IMR-90 (cell line): ENCODE data around the gene GOLPH3L. TPM values are rescaled to one million over a fixed set of nuclear protein-coding genes. Genes with fewer than 3 reads are reported as not detected.
"Not testable (repeated sequence)": the region's sequence is repeated elsewhere in the genome, so short reads cannot be mapped to it uniquely, and the experiment has no call there.

Experiments
- ATAC-seq: fragments of 200-7000 bp; cut with Tn5 transposase; 2 replicates; pipeline ENCODE4 v1.9.1; 2020; ENCODE audit warnings: low read depth, mild to moderate bottlenecking, moderate library complexity
- BruUV-seq: library from RNA; stranded (reverse); fragments of 400-500 nt; replicated peaks from 2 replicates; lab custom pipeline; 2021; lab: Mats Ljungman, UMichigan
- CTCF ChIA-PET: fragments of 300-600 bp; formaldehyde crosslinking; extraction: SDS; loops from one replicate; lab custom pipeline; 2021; ENCODE audit warnings: antibody characterized with exemption; lab: Yijun Ruan, JAX
- POLR2A ChIA-PET: fragments of 300-600 bp; sonication (Branson Sonifier 250); formaldehyde crosslinking; loops from one replicate; lab custom pipeline; 2022; ENCODE audit warnings: antibody characterized with exemption; ENCODE audit not compliant: unreplicated experiment; lab: Charles Lee
- DNase-seq: peaks from one replicate; pipeline ENCODE4 v3.0.0; 2013
- H2AFZ ChIP-seq: replicated peaks from 2 replicates; pipeline ENCODE3; 2013; ENCODE audit warnings: low read length, mild to moderate bottlenecking; ENCODE audit not compliant: poor library complexity
- H2AK5ac ChIP-seq: 2 replicates; pipeline ENCODE4 v1.6.1; 2013; ENCODE audit warnings: low read depth, low read length, inconsistent platforms
- H2AK9ac ChIP-seq: replicated peaks from 2 replicates; pipeline ENCODE3; 2013; ENCODE audit warnings: mild to moderate bottlenecking, low read depth, low read length, moderate library complexity; ENCODE audit not compliant: poor library complexity
- H2BK120ac ChIP-seq: 2 replicates; pipeline ENCODE4 v1.6.1; 2013; ENCODE audit warnings: low read depth, low read length, inconsistent platforms
- H2BK15ac ChIP-seq: 3 replicates; pipeline ENCODE4 v1.6.1; 2013; ENCODE audit warnings: low read depth, low read length, inconsistent platforms
- H2BK20ac ChIP-seq: 2 replicates; pipeline ENCODE4 v1.6.1; 2013; ENCODE audit warnings: low read depth, mild to moderate bottlenecking, inconsistent platforms, low read length, moderate library complexity
- H2BK5ac ChIP-seq: 2 replicates; pipeline ENCODE4 v1.6.1; 2013; ENCODE audit warnings: mild to moderate bottlenecking, low read depth, low read length, inconsistent platforms; ENCODE audit not compliant: poor library complexity, severe bottlenecking
- H3K14ac ChIP-seq: replicated peaks from 2 replicates; pipeline ENCODE4 v1.6.1; 2013; ENCODE audit warnings: low read depth, low read length, inconsistent platforms
- H3K18ac ChIP-seq: 2 replicates; pipeline ENCODE4 v1.6.1; 2013; ENCODE audit warnings: low read depth, low read length, control low read depth
- H3K23ac ChIP-seq: 2 replicates; pipeline ENCODE4 v1.6.1; 2013; ENCODE audit warnings: low read depth, low read length, inconsistent platforms
- H3K27ac ChIP-seq: 2 replicates; pipeline ENCODE4 v1.5.1; 2013; ENCODE audit warnings: mild to moderate bottlenecking, control low read depth, low read length; ENCODE audit not compliant: insufficient read depth
- H3K27me3 ChIP-seq: 2 replicates; pipeline ENCODE4 v1.6.1; 2013; ENCODE audit warnings: low read length; ENCODE audit not compliant: control insufficient read depth, insufficient read depth
- H3K36me3 ChIP-seq: 2 replicates; pipeline ENCODE4 v1.6.1; 2013; ENCODE audit warnings: low read length, mixed read lengths; ENCODE audit not compliant: control insufficient read depth, insufficient read depth
- H3K4ac ChIP-seq: 2 replicates; pipeline ENCODE4 v1.6.1; 2013; ENCODE audit warnings: low read depth, low read length, inconsistent platforms
- H3K4me1 ChIP-seq: 2 replicates; pipeline ENCODE4 v1.6.1; 2013; ENCODE audit warnings: low read length, mixed read lengths; ENCODE audit not compliant: control insufficient read depth, insufficient read depth
- H3K4me2 ChIP-seq: 2 replicates; pipeline ENCODE4 v1.6.1; 2013; ENCODE audit warnings: low read depth, mild to moderate bottlenecking, control low read depth, low read length, moderate library complexity
- H3K4me3 ChIP-seq: 2 replicates; pipeline ENCODE4 v1.5.1; 2013; ENCODE audit warnings: low read depth, mild to moderate bottlenecking, control low read depth, low read length, moderate library complexity; ENCODE audit not compliant: insufficient read depth
- H3K56ac ChIP-seq: 2 replicates; pipeline ENCODE4 v1.6.1; 2013; ENCODE audit warnings: low read length, inconsistent platforms; ENCODE audit not compliant: insufficient read depth; ENCODE audit errors: extremely low read depth
- H3K79me1 ChIP-seq, 2 experiments: 2 replicates each; pipeline ENCODE4 v1.6.1; 2013; ENCODE audit warnings: low read length in 2 of 2, inconsistent platforms in 1 of 2, low read depth in 1 of 2
- H3K9ac ChIP-seq: 2 replicates; pipeline ENCODE4 v1.6.1; 2013; ENCODE audit warnings: low read depth, low read length, control low read depth
- H3K9me1 ChIP-seq: 2 replicates; pipeline ENCODE4 v1.6.1; 2013; ENCODE audit warnings: low read length, inconsistent platforms; ENCODE audit not compliant: insufficient read depth
- H3K9me3 ChIP-seq: 2 replicates; pipeline ENCODE4 v1.6.1; 2013; ENCODE audit warnings: low read length; ENCODE audit not compliant: control insufficient read depth, insufficient read depth
- H4K20me1 ChIP-seq: 2 replicates; pipeline ENCODE4 v1.6.1; 2013; ENCODE audit warnings: low read length, inconsistent platforms; ENCODE audit not compliant: insufficient read depth
- H4K5ac ChIP-seq: 2 replicates; pipeline ENCODE4 v1.6.1; 2013; ENCODE audit warnings: mild to moderate bottlenecking, low read depth, low read length, control low read depth
- H4K8ac ChIP-seq, 2 experiments: 2 replicates each; pipeline ENCODE4 v1.6.1; 2013; ENCODE audit warnings: low read depth in 2 of 2, low read length in 2 of 2, control low read depth in 1 of 2, inconsistent platforms in 1 of 2
- H4K91ac ChIP-seq: 2 replicates; pipeline ENCODE4 v1.6.1; 2013; ENCODE audit warnings: low read depth, low read length, inconsistent platforms; ENCODE audit not compliant: insufficient read depth
- WGBS, 2 experiments: methylation state at CpG; one replicate each; pipeline versions ENCODE4 v1.1.5 to v1.1.7; 2013; ENCODE audit warnings: missing lambda C conversion rate in 2 of 2; ENCODE audit not compliant: insufficient read length in 1 of 2; ENCODE audit errors: extremely low coverage in 2 of 2; 5-methylcytosine and 5-hydroxymethylcytosine counted together
- dilution Hi-C: fragments of 300-500 bp; cut with HindIII; formaldehyde crosslinking; loops from one replicate; pipeline ENCODE4 v1.14.3; 2018; ENCODE audit warnings: low sequenced_read_pairs; ENCODE audit not compliant: unreplicated experiment
- in situ Hi-C: fragments of 300-500 bp; cut with MboI; formaldehyde crosslinking; loops from 3 replicates; pipeline ENCODE4 v1.14.3; 2019; ENCODE audit warnings: low sequenced_read_pairs, inconsistent platforms, mixed read lengths
- intact Hi-C: fragments of 100-400 bp; cut with micrococcal nuclease; formaldehyde crosslinking; loops from 2 replicates; pipeline ENCODE4 v1.10.0; 2022
- polyA plus RNA-seq, 3 experiments: library from polyadenylated mRNA; depleted of rRNA; stranded (reverse); fragments of >200 nt; gene quantifications; 2 replicates each; pipeline ENCODE4 v1.2.3, GENCODE V29; 2012; ENCODE audit warnings: low replicate concordance in 1 of 3
- total RNA-seq: library from RNA; depleted of rRNA; stranded (reverse); fragments of >200 nt; gene quantifications from 2 replicates; pipeline ENCODE4 v1.2.3, GENCODE V29; 2012

Gene GOLPH3L
- total and polyA plus RNA-seq, 2 of the 4 experiments (the other 2 are of a cell fraction), result 9.5 to 11.0 TPM

GRCh38 chr1:150654635-150655034 is 42.3 kb downstream of the GOLPH3L start:
- CTCF ChIA-PET, result interaction anchor here (0.8 kb wide), 1 partner anchor 16 kb away, joined by 3 read pairs; no protein-coding TSS in a partner anchor
- BruUV-seq, H4K20me1 ChIP-seq, H3K27ac ChIP-seq, POLR2A ChIA-PET, DNase-seq, H3K9me3 ChIP-seq, H2BK5ac ChIP-seq, H3K36me3 ChIP-seq, H3K23ac ChIP-seq, H3K14ac ChIP-seq, dilution Hi-C loops, in situ Hi-C loops, H3K9ac ChIP-seq, H3K27me3 ChIP-seq, H3K56ac ChIP-seq, H3K4ac ChIP-seq, H2AK9ac ChIP-seq, H4K91ac ChIP-seq, H2AK5ac ChIP-seq, H4K8ac ChIP-seq, H3K18ac ChIP-seq, H2BK15ac ChIP-seq, H3K9me1 ChIP-seq, H2AFZ ChIP-seq, H2BK120ac ChIP-seq, H3K4me1 ChIP-seq, H4K5ac ChIP-seq, H3K79me1 ChIP-seq, ATAC-seq, H2BK20ac ChIP-seq, H3K4me2 ChIP-seq, H3K4me3 ChIP-seq: not testable (repeated sequence)
- intact Hi-C loops, result loop anchor here (1.0 kb wide), 1 partner anchor 18 kb away; no protein-coding TSS in a partner anchor
- WGBS, 2 experiments, result 100% methylated on average over 2 of the region's 10 CpGs; no CpG with 5 or more reads in 1 of the 2 experiments
